ENCODE data around the gene LAD1. TPM values are rescaled to one million over a fixed set of nuclear protein-coding genes. Genes with fewer than 3 reads are reported as not detected.

Gene LAD1
- polyA plus RNA-seq, 1 of the 3 experiments (the other 2 are of a cell fraction): not detected

GRCh38 chr1:201391225-201391624 is 7.9 kb downstream of the LAD1 start (continued):
- TF ChIP-seq ZBTB33 (IDR thresholded peaks at IDR 0.05; ENCODE audit: borderline replicate concordance, low read depth) (no peak), PBX3 (IDR thresholded peaks at IDR 0.05) (no peak)

GRCh38 chr1:201389051-201389450 is 10.1 kb downstream of the LAD1 start:
- H3K9me3 ChIP-seq: no peaks in the 10 kb centered on the region
- H3K27me3 ChIP-seq (ENCODE audit: insufficient read depth): no peaks in the 10 kb centered on the region
- DNase-seq: no peak
- no peaks in the 10 kb centered on the region for H3K79me2 ChIP-seq (ENCODE audit: insufficient read depth)
- ChIA-PET CTCF (interaction anchor here (0.7 to 2.2 kb wide), 9 partner anchors 13 to 123 kb away, joined by 3 to 11 read pairs (median 4); no protein-coding TSS in a partner anchor), POLR2A (no interaction called here)
- no peaks in the 10 kb centered on the region for H4K20me1 ChIP-seq (ENCODE audit: insufficient read depth)
- 89% methylated on average over 11 of the region's 12 CpGs for WGBS (ENCODE audit: low lambda C conversion rate)
- H3K9me2 ChIP-seq: no peaks in the 10 kb centered on the region
- H3F3A ChIP-seq (replicated peaks; ENCODE audit: insufficient read depth): no peaks in the 10 kb centered on the region
- peaks cover 2 to 7% of the 10 kb centered on the region in 2 experiments; a peak in 3 of 4 replicates for H3K4me1 ChIP-seq (ENCODE audit: control insufficient read depth in 1 of 2, insufficient read depth in 2 of 2, low read depth in 1 of 2, low read length in 1 of 2)
- TF ChIP-seq YY1 (IDR thresholded peaks at IDR 0.05; ENCODE audit: low read depth): no peak
- TF ChIP-seq NRF1 (IDR thresholded peaks at IDR 0.05; ENCODE audit: low read depth, low read length): no peak
- TF ChIP-seq RFX5 (IDR thresholded peaks at IDR 0.05; ENCODE audit: low read length): no peak
- no peak for TF ChIP-seq SMC3 (IDR thresholded peaks at IDR 0.05; ENCODE audit: low read depth, low read length)
- TF ChIP-seq TCF12 (IDR thresholded peaks at IDR 0.05): no peak
- TF ChIP-seq EZH2phosphoT487 (IDR thresholded peaks at IDR 0.05; ENCODE audit: borderline replicate concordance, low read depth): no peak
- TF ChIP-seq MEF2A (IDR thresholded peaks at IDR 0.05; ENCODE audit: borderline replicate concordance, low read depth): no peak
- no peak for TF ChIP-seq REST (IDR thresholded peaks at IDR 0.05; ENCODE audit: low read depth, low read length)
- TF ChIP-seq MXI1 (IDR thresholded peaks at IDR 0.05; ENCODE audit: low read depth, low read length): no peak
- TF ChIP-seq FOSL2 (IDR thresholded peaks at IDR 0.05; ENCODE audit: borderline replicate concordance, low read depth): no peak
- no peak for TF ChIP-seq CTCF (IDR thresholded peaks at IDR 0.05)
- TF ChIP-seq RXRA (IDR thresholded peaks at IDR 0.05; ENCODE audit: borderline replicate concordance, low read depth): no peak
- no peak for TF ChIP-seq CHD2 (IDR thresholded peaks at IDR 0.05; ENCODE audit: low read length, partially characterized antibody)
- no peak for TF ChIP-seq GABPA (IDR thresholded peaks at IDR 0.05; ENCODE audit: low read depth)
- TF ChIP-seq SIN3A (IDR thresholded peaks at IDR 0.05; ENCODE audit: borderline replicate concordance, low read depth, low read length): no peak
- no peak for TF ChIP-seq PBX3 (IDR thresholded peaks at IDR 0.05)
- H3K36me3 ChIP-seq (replicated peaks in 1 of 2; ENCODE audit: control insufficient read depth in 1 of 2, insufficient read depth in 2 of 2, low read length in 1 of 2): no peaks in the 10 kb centered on the region
- H3K4me2 ChIP-seq: no peak overlapping the region
- H3K4me3 ChIP-seq (ENCODE audit: low read depth in 2 of 2, low read length in 1 of 2): no peak overlapping the region
- no peak overlapping the region for H2AFZ ChIP-seq (ENCODE audit: low read depth)
- H3K9ac ChIP-seq: no peak overlapping the region
- H3K27ac ChIP-seq (ENCODE audit: low read depth in 2 of 2, low read length in 1 of 2): no peak overlapping the region

All from SK-N-SH (cell line).